NCI-H2171 treated with DMSO at 0.1 percent for 48 hours (cell line): ENCODE results near the gene PHF12.
"Not testable (repeated sequence)": the region's sequence is repeated elsewhere in the genome, so short reads cannot be mapped to it uniquely, and the experiment has no call there.

Experiments
- DNase-seq: peaks from one replicate; lab custom pipeline; 2025; lab: John Stamatoyannopoulos, UW

Gene PHF12

DNA sequence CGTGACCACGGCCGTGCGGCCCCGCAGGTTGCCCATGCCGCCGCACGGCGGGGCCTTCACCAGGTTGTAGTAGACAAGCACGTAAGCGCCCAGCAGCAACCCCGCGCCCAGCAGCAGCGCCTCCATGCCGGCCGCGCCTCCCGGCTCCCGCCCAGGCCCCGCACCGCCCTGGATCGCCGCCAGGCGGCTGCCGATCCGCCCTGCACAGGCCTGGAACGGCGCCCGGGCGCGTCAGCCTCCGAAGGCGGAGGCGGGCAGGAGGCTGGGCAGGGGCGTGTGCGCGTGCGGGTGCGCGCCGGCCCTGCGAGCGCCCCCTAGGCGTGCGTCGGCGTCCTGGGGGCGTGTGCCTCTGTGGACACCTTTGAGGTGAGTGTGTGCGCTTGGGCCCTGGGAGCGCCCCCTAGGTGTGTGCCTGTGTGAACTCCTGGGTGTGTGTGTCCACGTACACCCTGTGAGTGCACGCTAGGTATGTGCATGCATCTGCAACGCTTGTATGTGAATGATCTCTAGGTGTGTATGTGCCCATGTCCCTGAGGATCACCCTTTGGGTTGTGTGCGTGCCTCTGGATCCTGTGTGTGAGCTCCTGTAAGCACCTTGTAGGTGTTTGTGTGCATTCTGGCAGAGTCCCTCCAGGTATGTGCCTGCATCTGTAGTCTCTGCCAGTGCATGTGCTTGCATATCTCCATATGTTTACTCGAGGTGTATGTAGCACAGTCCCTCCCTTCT is 48.3 kb downstream of the PHF12 start, which contains the start of gene DHRS13:
TSS of gene DHRS13 (minus strand) at position 261 of the 727 bp plus-strand sequence. CDS start at position 126, 135 bp downstream.
- peak; percentile 93 for DNase-seq

DNA sequence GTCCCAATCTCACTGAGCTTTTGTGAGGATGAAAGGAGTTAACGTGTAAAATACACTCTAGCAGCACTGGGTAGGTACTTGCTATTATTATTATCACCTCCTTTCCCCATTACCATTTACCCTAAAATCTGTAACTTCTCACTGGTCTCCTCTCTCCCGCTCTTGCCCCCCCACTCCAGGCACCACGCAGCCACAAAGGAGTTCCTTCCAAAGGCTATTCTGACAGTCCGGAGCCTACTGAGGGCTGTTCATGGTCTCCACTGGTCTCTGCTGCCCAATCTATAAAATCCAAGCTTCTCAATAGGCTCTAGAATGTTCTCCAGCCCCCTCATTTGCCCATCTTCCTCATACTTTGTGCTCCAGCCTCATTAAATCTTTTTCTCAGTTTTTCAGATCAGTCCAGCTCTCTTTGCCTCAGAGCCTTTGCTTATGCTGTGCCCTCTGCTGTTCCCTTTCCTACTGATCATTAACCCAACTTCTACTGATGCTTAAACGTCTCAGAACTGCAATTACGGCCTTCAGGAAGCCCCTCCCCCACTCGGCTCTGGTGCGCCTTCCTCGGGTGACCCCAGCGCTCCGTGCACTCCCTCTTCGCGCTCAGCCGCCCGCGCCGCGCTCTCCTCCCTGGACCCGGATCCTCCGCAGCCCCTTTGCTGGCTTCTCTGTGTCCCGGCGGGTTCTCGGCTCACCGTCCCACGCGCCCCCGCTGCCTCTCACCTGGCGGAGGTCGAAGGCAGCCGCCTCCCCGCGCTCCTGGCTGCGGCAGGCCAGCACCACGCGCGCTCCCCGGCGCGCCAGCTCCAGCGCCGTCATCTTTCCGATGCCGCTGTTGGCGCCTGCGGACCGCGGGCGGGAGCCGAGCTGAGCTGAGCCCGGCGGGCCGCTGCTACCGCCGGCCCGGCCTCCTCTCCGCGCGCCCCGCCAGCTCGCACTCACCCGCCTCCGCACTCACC is 49.2 kb downstream of the PHF12 start:
- peak; percentile 69 for DNase-seq

DNA sequence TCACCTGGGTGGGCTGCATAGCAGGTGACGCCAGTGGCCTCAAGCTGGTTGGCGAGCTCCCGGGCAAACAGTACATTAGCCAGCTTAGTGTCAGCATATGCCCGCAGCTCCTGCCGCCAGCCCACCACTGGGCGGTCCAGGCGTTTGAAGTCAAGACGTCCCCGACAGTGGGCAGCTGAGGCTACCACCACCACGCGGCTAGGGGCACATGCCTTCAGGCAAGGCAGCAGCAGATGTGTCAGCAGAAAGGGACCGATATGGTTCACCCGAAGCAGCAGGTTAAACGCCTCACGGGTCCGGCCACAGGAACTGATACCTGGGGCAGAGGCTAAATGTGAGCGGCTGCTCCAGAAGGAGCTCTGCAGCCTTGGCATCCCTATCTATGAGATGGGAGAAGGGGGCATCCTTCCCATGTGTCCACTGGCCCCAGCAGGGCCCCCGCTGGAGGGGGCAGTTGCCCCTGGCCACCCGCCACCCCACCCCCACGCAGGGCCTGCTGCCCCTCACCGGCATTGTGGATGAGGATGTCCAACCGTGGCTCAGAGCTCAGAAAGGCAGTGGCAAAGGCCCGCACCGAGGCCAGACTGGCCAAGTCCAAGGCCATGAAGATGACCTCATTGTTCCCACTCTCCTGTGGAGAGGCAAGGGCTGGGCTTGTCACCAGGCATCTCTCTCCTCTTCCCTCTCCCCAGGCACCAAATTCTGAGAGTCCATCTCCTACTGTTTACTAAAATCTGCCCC is 50.2 kb downstream of the PHF12 start:
- DNase-seq = no peak

DNA sequence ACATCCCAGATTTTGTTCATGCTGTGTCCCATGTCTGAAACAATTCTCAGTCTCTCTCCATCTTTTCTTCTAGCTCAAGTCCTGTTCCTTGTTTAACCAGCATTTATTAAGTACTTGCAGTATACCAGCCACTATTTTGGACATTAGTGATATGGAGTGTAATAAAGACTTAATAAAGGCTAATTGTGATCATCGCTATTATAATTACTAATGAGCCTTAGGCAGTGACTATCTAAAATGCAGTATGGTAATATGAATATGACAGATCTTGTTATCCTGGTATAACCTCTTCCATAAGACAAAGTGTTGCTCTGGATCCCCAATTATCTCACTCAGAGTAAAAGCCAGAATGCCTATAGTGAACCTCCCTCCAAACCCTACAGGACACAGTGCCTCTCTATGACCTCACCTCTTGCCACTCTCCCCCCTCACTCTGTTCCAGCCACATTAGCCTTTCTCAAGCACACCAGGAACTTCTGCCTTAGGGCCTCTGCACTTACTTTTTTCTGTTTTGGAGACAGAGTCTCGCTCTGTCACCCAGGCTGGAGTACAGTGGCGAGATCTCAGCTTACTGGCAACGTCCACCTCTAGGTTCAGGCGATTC is 52.0 kb downstream of the PHF12 start:
- no peak for DNase-seq

DNA sequence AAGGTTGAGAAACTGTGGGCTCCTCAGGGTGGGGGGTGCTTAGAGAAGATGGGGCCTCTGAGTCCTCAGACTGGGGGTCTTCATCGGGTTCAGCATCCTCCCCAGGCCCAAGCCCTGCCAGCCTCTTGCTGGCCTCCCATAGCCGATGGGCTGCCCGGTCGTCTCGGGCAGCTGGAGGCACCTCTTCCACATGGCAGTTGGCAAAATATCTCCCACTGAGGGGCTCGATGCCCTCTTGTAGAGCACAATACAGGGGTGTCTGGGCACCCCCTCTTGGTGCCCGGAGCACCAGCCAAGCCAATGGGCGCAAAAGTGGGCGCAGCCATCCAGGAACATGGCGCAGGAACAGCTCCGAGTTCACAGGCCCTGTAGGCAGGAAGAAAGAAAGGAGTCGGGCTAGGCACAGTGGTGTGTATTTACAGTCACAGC is 52.8 kb downstream of the PHF12 start:
- no peak for DNase-seq

DNA sequence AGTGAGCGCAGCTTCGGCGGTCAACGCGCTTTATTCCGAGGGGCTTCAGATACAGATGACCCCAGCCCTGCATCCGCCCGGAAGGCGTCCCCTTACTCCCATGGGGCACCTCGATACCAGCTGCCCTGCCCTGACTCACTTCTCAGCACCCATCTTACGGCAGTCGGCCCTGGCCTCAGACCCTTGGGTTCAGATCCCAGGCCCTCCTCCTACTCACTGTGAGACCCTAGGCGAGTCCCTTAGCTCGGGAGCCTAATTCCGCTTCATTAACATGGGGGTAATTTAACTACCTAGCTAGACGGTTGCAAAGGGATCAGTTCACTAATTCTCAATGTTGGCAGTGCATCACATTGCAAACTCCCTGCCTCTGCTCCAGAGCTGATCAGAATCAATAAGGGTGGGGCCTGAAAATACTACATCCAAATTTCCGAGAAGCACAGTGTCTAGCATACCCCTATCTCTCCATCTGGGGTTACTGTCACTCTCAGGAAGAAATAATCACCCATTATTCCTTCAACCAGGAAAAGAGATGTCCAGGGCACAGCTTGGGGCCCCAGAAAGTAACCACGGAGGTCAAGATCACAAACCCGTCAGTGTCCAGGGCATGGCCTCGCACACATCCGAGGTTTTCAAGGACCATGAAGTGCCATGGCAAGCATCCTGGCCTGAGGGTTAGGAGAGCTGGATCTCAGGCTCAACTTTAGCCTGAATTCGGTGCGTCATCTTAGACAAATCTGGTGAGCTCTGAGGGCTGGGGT is 53.4 kb downstream of the PHF12 start:
- peak; percentile 53 for DNase-seq

DNA sequence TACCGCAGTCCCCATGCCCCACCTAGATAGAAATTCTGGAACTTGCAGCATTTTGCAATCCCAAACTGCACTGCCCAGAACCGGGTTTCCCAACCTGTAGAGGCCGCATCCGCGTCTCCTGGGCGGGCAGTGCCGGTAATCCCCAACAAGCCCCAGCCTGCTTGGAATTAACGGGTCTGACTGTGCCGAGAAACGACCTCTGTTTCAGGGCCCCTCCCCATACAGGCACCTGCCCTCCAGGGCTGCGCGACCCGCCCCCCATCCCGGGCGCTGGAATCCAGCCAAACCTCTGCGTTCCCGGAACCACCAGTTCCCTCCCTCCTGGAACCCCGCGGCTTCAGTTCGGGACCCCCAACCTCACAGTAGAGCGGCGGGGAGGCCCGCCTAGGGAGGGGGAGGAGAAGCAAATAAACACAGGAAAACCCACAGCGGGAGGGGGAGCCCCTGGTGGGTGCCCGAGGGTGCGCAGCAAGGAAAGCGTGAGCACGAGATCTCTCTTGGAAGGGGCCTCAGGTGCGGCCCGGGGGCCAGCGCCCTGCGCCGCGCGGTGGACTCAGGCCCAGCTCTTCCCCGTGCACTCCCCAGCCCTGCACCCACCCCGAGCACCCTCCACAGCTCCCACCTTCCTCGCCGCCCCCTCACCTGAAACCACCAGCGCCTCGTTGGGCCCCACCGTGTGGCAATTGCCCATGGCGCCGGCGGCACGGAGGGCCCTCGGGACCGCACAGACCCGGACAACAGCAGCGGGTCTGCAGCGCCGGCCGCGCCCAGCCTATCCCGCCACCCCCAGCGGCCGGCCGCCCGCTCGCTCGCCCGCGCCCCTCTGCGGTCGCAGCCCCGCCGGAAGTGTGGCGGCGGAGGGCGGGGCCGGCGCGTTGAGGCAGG is 54.2 kb downstream of the PHF12 start, which contains the start of gene FLOT2:
TSS of gene FLOT2 (minus strand) at position 850 of the 885 bp plus-strand sequence. CDS start at position 691, 159 bp downstream.
- DNase-seq = peak; percentile 72

DNA sequence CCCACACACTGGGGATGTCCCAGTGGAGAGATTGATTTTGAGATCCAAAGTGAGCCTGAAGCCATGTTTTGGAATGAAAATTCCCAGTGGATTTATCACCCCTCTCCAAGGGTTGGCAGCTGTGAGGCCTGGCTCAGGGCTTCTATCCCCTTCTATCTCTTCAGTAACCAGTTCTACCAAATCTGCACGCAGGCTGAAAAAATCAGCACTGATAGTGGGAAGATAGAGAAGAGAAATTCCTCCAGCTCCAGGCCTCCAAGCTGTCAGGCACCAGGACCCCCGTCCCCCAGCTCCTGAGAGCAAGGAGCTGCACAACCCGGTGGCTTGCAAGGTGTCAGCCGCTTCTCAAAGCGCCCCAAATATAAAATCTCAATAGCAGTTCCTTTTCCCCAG is 54.8 kb downstream of the PHF12 start:
- peak; percentile 33 for DNase-seq

DNA sequence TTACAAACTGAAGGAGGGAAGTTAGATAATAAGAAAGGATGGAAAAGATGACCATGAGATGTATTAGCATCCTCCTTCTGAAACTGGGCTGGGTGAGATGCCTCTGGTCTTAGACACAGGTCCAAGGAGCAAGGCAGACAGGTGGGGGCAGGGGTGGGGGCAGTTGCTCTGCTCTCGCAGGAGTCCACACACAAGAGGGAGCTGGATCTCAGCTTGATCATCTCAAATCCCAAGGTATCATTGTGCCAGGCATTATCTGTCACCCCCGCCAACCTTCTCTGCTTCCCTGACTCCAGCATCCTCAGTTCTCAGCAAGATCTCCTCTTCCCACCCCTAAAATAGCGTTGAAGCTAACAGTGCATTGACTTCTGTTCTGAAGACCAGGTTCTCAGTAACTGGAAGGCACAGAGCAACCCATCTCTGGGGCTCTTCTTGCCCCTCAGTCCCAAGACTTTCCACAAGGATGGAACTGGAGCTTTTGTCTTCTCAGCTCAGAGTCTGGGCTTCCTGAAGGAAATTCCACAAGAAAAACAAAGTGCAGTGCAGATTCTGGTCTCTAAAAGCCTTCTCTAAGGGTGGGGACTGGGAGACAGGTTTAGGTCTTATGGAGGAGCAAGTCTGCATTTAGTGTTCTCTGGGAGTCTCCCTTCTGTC is 55.4 kb downstream of the PHF12 start:
- no peak for DNase-seq

DNA sequence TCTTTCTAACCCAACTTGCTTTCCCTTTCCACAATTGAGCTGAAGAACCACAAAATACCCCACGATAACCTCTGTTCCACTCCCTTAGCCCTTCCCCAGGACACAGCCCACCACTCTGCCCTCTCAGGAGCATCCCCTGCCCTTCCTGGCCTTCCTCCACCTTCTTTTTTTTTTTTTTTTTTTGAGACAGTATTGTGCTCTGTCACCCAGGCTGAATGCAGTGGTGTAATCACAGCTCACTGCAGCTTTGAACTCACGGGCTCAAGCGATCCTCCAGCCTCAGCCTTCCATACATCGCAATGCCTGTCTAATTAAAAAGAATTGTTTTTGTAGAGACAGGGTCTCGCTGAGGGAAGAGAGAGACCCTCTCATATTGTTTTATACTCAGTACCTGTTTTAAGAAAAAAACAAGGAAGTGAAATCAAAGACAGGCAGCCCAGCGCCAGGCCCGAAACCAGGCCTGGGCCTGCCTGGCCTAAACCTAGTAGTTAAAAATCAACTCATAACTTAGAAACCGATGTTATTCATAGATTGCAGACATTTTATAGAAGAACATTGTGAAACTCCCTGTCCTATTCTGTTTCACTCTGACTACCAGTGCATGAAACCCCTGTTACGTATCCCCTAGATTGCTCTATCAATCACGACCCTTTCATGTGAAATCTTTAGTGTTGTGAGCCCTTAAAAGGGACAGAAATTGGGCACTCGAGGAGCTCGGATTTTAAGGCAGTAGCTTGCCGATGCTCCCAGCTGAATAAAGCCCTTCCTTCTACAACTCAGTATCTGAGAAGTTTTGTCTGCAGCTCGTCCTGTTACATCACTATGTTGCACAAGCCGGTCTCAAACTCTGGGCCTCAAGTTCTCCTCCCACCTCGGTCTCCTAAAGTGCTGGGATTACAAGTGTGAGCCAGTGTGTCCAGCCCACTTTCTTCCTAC is 57.8 kb downstream of the PHF12 start:
- not testable (repeated sequence) for DNase-seq

DNA sequence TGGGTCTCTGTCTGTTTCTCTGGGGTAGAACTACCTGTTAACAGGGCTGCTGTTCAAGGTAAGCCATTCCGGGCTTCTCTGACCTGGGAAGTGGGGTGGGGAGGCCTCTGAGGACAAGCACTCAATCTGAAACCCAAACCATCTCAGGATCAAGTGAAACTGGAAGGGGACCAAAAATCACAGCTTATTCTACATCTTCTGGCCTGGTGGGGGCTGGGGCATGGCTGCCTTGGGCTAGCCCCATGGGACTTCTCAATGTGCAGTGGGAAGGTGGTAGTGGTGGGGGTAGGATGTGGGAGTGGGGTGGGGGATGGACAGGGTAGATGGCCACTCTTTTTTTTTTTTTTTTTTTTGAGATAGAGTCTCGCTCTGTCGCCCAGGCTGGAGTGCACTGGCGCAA is 59.3 kb downstream of the PHF12 start:
- no peak for DNase-seq

DNA sequence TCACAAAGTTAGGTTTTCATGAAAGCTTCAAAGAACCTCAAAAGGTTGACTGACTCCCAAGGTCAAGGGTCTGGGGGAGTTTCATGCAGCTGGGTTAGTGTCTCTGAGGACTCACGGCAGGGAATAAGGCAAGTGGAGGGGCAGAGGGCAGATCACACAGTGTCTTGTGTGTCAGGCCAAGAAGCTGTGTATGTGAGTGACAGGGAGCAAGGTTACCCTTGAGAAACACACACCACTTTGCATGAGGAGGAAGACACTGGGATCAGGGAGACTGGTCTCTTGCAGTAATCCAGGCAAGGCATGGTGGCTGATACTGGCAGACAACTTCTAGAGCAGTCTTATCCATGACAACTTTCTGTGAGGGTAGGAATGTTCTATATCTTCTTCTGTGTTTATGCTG is 60.1 kb downstream of the PHF12 start:
- no peak for DNase-seq

DNA sequence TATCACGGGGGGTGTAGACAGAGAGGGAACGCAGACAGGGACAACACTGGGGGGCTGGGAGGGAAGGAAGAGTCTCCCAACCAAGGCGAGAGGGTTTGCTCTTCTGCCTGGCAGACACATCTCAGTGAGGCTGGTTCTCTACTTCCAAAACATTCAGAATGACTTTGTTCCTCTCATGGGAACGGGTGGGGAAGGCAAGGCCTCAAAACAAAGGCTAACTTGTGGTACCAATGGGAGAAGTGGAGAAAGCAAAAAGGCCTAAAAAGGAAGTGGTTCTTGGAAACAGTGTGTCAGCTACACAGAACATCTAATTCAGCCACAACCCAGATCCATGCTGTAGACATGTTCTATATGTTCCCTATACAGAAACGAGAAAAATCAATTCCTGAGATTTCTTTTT is 61.3 kb downstream of the PHF12 start:
- no peak for DNase-seq

DNA sequence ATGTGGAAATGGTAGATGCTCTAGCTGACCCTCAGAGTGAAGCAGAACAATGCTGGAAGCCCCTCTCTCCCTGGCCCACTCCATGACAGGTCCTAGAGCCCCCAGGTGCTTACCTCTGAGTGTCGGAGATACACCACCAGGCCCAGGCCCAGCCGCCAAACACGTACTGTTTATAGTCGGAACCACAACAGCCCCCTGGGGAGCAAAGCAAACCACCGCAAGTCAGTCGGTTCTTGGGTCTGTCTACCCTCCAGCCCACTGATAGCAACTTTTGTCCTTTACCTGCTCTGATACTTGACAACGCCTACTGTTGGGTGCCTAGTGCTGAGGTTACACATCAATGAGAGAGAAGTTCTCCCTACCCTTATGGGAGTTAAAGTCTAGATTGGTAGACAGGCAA is 62.5 kb downstream of the PHF12 start:
- no peak for DNase-seq

DNA sequence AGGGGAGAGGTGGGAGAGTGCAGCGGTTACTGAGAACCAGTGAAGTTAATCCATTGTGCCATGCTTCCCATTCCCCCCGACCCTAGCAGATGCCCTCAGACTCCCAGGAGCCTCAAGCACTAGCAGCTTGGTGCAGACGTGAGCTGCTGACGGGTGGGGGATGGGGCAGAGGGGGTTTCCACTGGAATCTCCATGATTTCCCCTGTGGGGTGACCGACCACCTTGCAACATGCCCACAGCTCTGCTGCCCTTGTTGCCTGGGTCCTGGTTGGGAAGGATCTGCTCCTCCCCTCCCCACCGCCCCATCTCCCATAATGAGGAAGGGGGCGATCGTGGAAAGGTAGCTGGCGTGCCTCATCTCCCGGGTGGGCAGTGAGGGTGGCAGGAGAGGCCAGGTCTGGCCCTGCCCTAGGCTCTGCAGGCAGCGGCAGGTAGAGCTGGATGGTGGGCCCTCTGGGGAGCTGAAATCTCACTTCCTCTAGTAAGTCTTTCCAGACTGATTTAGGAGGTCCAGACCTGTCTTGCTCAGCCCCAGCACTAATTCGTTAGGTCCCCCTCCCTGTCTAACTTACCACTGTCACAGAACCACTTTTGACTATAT is 63.3 kb downstream of the PHF12 start:
- DNase-seq = no peak

DNA sequence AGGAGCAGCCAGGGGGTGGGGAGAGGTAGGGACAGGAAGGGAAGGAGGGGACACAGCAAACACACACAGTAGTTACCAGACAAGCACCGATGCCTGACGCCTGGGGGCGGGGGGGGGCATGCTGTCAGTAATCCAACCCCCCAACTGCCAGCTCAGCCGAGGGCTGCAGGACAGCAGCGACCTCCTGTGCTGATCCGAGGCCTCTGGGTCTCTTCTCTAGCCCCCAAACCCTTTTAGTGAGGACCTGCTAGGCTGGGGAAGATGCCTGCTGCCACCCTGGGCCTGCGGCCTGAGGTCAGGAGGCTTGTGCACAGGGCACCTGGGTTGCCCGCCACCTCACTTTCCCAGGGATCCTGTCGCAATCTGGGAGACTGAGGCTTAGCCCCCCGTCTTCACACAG is 65.4 kb downstream of the PHF12 start:
- no peak for DNase-seq

DNA sequence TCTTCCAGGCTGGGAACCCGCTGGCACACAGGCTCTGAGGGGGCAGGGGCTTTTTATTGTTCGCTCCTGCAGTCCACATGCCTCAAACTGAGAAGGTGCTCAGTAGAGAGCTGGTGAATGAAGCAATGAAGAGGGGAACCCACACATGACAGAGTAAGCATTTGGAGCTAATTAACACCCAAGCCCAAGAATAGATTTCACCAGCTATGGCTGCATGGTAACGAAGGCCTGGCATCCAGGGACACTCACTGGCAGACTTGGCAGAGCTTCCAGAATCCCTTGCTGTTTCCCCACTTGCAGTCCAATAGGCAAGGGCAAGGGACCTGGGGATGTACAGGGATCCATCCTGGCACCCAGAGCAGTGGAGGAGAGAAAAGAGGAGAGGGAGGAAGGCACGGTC is 66.0 kb downstream of the PHF12 start:
- no peak for DNase-seq
